Neuronal stem cell (in vitro differentiated cells): ENCODE measurements around the gene DIDO1.

Source experiments
- DNase-seq: peaks from one replicate; pipeline ENCODE4 v3.0.0-alpha.2; 2013; ENCODE audit warnings: low spot score
- H2AFZ ChIP-seq: one replicate; pipeline ENCODE4 v1.6.1; 2013; ENCODE audit warnings: mild to moderate bottlenecking, low read length, inconsistent platforms
- H2AK5ac ChIP-seq: 2 replicates; pipeline ENCODE4 v1.6.1; 2013; ENCODE audit warnings: low read depth, mild to moderate bottlenecking, inconsistent platforms, low read length, moderate library complexity, mixed read lengths
- H2BK120ac ChIP-seq: 2 replicates; pipeline ENCODE4 v1.6.1; 2013; ENCODE audit warnings: low read depth, mild to moderate bottlenecking, inconsistent platforms, low read length, moderate library complexity, mixed read lengths
- H2BK12ac ChIP-seq: one replicate; pipeline ENCODE4 v1.6.1; 2013; ENCODE audit warnings: low read length, inconsistent platforms
- H2BK15ac ChIP-seq: 2 replicates; pipeline ENCODE4 v1.6.1; 2013; ENCODE audit warnings: mild to moderate bottlenecking, low read length, inconsistent platforms, mixed read lengths
- H2BK5ac ChIP-seq: one replicate; pipeline ENCODE4 v1.6.1; 2013; ENCODE audit warnings: inconsistent platforms, mild to moderate bottlenecking, low read length, moderate library complexity
- H3K14ac ChIP-seq: one replicate; pipeline ENCODE4 v1.6.1; 2013; ENCODE audit warnings: low read length, inconsistent platforms
- H3K18ac ChIP-seq: 2 replicates; pipeline ENCODE4 v1.6.1; 2013; ENCODE audit warnings: low read length, inconsistent platforms
- H3K23ac ChIP-seq: 2 replicates; pipeline ENCODE4 v1.6.1; 2013; ENCODE audit warnings: low read depth, mild to moderate bottlenecking, mixed read lengths, low read length, inconsistent platforms; ENCODE audit not compliant: poor library complexity
- H3K27ac ChIP-seq: replicated peaks from 3 replicates; pipeline ENCODE4 v1.5.1; 2013; ENCODE audit warnings: low read length, inconsistent platforms
- H3K27me3 ChIP-seq, 3 experiments: 2 replicates each; pipeline ENCODE4 v1.6.1; 2013; ENCODE audit warnings: low read length in 3 of 3, mild to moderate bottlenecking in 2 of 3, inconsistent platforms in 1 of 3, low read depth in 1 of 3, mixed read lengths in 1 of 3, moderate library complexity in 1 of 3; ENCODE audit not compliant: control insufficient read depth in 3 of 3, insufficient read depth in 3 of 3
- H3K36me3 ChIP-seq, 2 donors: replicated peaks in 1 of 2; 2 replicates each; pipeline ENCODE4 v1.6.1; 2013; ENCODE audit warnings: low read length in 2 of 2; ENCODE audit not compliant: control insufficient read depth in 2 of 2, insufficient read depth in 2 of 2
- H3K4ac ChIP-seq: 2 replicates; pipeline ENCODE4 v1.6.1; 2013; ENCODE audit warnings: inconsistent platforms, mild to moderate bottlenecking, low read length, moderate library complexity
- H3K4me1 ChIP-seq, 2 donors: 1 replicate in 1 of 2; 2 replicates in 1 of 2; pipeline ENCODE4 v1.6.1; 2013; ENCODE audit warnings: low read length in 2 of 2, low read depth in 1 of 2; ENCODE audit not compliant: control insufficient read depth in 2 of 2, insufficient read depth in 1 of 2
- H3K4me2 ChIP-seq: one replicate; pipeline ENCODE4 v1.6.1; 2013; ENCODE audit warnings: mild to moderate bottlenecking, low read length, inconsistent platforms; ENCODE audit not compliant: insufficient read depth, poor library complexity, severe bottlenecking
- H3K4me3 ChIP-seq, 2 donors: 2 replicates each; pipeline ENCODE4 v1.5.1; 2013; ENCODE audit warnings: low read length in 2 of 2, mild to moderate bottlenecking in 2 of 2, inconsistent platforms in 1 of 2, moderate library complexity in 1 of 2
- H3K79me1 ChIP-seq: one replicate; pipeline ENCODE4 v1.6.1; 2013; ENCODE audit warnings: low read depth, mild to moderate bottlenecking, inconsistent platforms, low read length, moderate library complexity
- H3K9ac ChIP-seq: one replicate; pipeline ENCODE4 v1.6.1; 2013; ENCODE audit warnings: mild to moderate bottlenecking, low read depth, low read length, inconsistent platforms; ENCODE audit not compliant: poor library complexity
- H3K9me3 ChIP-seq, 2 donors: replicated peaks in 1 of 2; 2 replicates each; pipeline versions ENCODE3 to v1.6.1; 2013; ENCODE audit warnings: low read length in 2 of 2, mild to moderate bottlenecking in 2 of 2, inconsistent platforms in 1 of 2, low read depth in 1 of 2, mixed read lengths in 1 of 2, moderate library complexity in 1 of 2; ENCODE audit not compliant: control insufficient read depth in 2 of 2, insufficient read depth in 1 of 2
- H4K8ac ChIP-seq: one replicate; pipeline ENCODE4 v1.6.1; 2013; ENCODE audit warnings: low read depth, mild to moderate bottlenecking, inconsistent platforms, low read length, moderate library complexity
- H4K91ac ChIP-seq: one replicate; pipeline ENCODE4 v1.6.1; 2013; ENCODE audit warnings: low read length, low read depth, mild to moderate bottlenecking, inconsistent platforms; ENCODE audit not compliant: poor library complexity
- WGBS, 2 donors: extraction: QIAGEN DNeasy Blood & Tissue Kit; methylation state at CpG; one replicate each; pipeline ENCODE4 v1.1.7; 2013; ENCODE audit warnings: missing lambda C conversion rate in 2 of 2, mixed read lengths in 1 of 2; ENCODE audit not compliant: insufficient read length in 2 of 2, insufficient replicate concordance in 1 of 2; ENCODE audit errors: extremely low coverage in 2 of 2; 5-methylcytosine and 5-hydroxymethylcytosine counted together

Gene DIDO1

DNA sequence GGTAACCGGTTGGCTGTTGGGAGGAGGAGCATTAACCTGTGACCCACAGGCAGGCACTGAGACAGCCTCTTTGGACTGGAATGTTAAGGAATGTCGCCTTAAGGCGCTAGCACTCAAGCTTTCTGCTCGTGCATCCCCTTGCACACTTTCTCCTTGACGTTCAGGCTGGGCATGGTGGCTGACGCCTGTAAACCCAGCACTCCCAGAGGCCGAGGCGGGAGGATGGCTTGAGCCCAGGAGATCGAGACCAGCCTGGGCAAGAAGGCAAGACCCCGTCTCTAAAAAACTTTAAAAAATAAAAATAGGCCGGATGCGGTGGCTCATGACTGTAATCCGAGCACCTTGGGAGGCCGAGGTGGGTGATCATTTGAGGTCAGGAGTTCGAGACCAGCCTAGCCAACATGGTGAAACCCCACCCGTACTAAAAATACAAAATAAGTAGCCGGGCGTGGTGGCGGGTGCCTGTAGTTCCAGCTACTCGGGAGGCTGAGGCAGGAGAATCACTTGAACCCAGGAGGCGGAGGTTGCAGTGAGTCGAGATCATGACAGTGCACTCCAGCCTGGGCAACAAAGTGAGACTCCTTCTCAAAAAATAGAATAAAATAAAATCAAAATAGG is 9.8 kb upstream of the DIDO1 start:
- Histone ChIP-seq H2AFZ (no peak overlapping the region), H2BK12ac (no peak overlapping the region), H3K4me2 (no peak overlapping the region), H3K36me3 (peaks cover 22 to 59% of the 10 kb centered on the region in 2 donors), H3K79me1 (peaks cover 8% of the 10 kb centered on the region), H3K18ac (no peak overlapping the region), H3K9me3 (no peaks in the 10 kb centered on the region), H2AK5ac (no peak overlapping the region), H3K23ac (no peak overlapping the region), H2BK5ac (no peak overlapping the region), H2BK15ac (no peak overlapping the region), H2BK120ac (no peak overlapping the region), H3K4me1 (peaks cover 3 to 8% of the 10 kb centered on the region in 2 donors), H3K9ac (no peak overlapping the region), H4K8ac (no peak overlapping the region), H3K4ac (no peak overlapping the region), H3K27ac (peak overlapping the region; percentile 25), H3K14ac (no peak overlapping the region), H4K91ac (no peak overlapping the region), H3K4me3 (peak overlapping the region in 1 of 2 donors; percentile 92), H3K27me3 (no peaks in the 10 kb centered on the region)
- no CpG with 5 or more reads among the region's 22 CpGs for WGBS, 2 donors
- no peak for DNase-seq

DNA sequence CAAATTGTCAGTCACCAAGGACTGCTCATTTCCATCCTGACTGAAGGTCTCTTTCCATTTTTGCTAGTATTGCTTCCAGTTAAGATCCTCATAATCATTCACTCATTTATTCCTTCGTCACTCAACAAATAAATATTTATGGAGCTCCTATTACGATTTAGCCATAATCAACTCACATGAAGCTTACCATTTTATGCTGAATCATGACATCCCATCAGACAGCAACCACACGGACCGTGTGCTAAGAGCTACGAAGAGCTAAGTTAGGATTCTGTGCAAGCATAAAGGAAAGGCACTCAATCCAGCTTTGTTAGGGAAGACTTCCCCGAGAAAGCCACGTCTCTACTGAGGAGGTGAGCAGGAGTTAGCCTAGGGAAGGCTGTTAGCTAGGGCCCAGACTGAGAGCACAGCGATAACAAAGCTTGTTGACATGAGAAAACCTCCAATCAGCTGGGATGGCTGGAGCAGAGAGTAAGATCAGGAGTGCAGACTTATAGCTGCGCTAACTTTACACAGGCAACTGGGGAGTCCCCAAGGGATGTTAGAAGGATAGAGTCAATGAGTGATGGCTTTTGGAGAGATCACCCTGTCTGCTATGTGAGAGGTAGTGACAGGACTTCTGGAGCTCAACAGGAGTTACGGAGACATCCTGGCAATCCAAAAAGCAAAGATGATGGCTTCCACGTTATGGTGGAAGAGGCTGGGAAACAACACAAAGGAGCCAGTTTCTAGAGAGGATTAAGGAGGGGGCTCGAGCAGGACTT is 9.1 kb upstream of the DIDO1 start:
- H3K9me3 ChIP-seq, result no peaks in the 10 kb centered on the region
- no peak overlapping the region for H4K91ac ChIP-seq
- H2BK12ac ChIP-seq, result no peak overlapping the region
- H4K8ac ChIP-seq, result no peak overlapping the region
- H3K23ac ChIP-seq, result no peak overlapping the region
- no peak overlapping the region for H3K4ac ChIP-seq
- no peak overlapping the region for H2BK5ac ChIP-seq
- H3K27ac ChIP-seq, result peak overlapping the region; percentile 25
- H3K4me3 ChIP-seq, result no peak overlapping the region
- H3K79me1 ChIP-seq, result peaks cover 8% of the 10 kb centered on the region
- H2AK5ac ChIP-seq, result no peak overlapping the region
- no peak overlapping the region for H3K9ac ChIP-seq
- H3K4me2 ChIP-seq, result no peak overlapping the region
- H2BK15ac ChIP-seq, result no peak overlapping the region
- WGBS, 2 donors, result 100% methylated on average over 2 of the region's 12 CpGs; no CpG with 5 or more reads in 1 of the 2 donors
- no peak overlapping the region for H2BK120ac ChIP-seq
- H3K4me1 ChIP-seq, result peaks cover 3 to 8% of the 10 kb centered on the region in 2 donors
- H3K27me3 ChIP-seq, result no peaks in the 10 kb centered on the region
- H3K14ac ChIP-seq, result no peak overlapping the region
- H3K18ac ChIP-seq, result no peak overlapping the region
- peaks cover 22 to 58% of the 10 kb centered on the region in 2 donors for H3K36me3 ChIP-seq
- H2AFZ ChIP-seq, result no peak overlapping the region
- DNase-seq, result no peak

DNA sequence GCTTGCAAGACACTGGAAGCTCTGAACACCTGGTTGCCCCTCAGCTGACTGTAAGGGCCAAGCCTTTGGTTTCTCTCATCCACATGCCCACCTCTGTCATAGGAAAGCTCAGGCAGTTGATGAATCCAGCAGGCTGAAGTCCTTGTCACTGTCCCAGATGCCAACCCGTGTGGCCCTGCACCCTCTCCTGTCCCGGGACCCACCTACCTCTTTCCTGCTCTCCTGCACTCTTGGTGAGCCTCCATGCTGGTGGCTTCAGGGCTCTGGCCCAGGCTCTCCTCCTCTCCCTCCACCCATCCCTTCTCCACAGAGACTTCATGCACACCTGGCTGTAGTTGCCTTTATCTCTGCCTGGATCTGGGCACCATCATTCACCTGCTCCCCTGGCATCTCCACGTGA is 7.7 kb upstream of the DIDO1 start:
- no peak overlapping the region for H2BK5ac ChIP-seq
- DNase-seq, result no peak
- H2BK120ac ChIP-seq, result no peak overlapping the region
- no peak overlapping the region for H3K4me3 ChIP-seq
- no peak overlapping the region for H3K4ac ChIP-seq
- H2BK15ac ChIP-seq, result no peak overlapping the region
- peaks cover 10% of the 10 kb centered on the region for H3K79me1 ChIP-seq
- H4K91ac ChIP-seq, result no peak overlapping the region
- H3K27me3 ChIP-seq, result no peaks in the 10 kb centered on the region
- no peak overlapping the region for H2AK5ac ChIP-seq
- peaks cover 0 to 9% of the 10 kb centered on the region in 2 donors for H3K4me1 ChIP-seq
- H3K36me3 ChIP-seq, result peaks cover 22 to 51% of the 10 kb centered on the region in 2 donors
- no CpG with 5 or more reads among the region's 3 CpGs for WGBS, 2 donors
- H4K8ac ChIP-seq, result no peak overlapping the region
- H3K9ac ChIP-seq, result no peak overlapping the region
- no peak overlapping the region for H3K18ac ChIP-seq
- no peak overlapping the region for H3K27ac ChIP-seq
- H3K23ac ChIP-seq, result no peak overlapping the region
- no peak overlapping the region for H3K4me2 ChIP-seq
- H3K14ac ChIP-seq, result no peak overlapping the region
- no peak overlapping the region for H2BK12ac ChIP-seq
- H2AFZ ChIP-seq, result no peak overlapping the region
- H3K9me3 ChIP-seq, result no peaks in the 10 kb centered on the region

DNA sequence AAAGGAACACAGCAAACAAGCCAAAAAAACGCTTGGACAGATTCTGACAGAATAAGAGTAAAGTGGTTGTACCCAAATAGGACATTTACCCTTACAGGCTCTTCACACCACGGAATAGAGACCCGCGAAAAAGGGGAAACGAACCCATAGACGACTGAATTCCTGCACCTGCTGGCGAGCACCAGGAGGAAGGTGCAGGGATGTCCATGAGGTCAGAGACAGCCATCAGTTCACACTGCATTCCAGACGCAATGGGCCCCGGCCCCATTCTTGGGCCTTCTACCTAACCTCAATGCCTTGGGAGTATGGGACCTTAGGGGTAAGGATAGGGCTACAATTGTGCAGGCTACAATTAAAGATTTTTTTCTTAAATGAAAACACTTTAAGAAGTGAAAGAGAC is 5.2 kb upstream of the DIDO1 start:
- no CpG with 5 or more reads among the region's 9 CpGs for WGBS, 2 donors

More for the DNA sequence above, 5.2 kb upstream of the DIDO1 start:
- Histone ChIP-seq H3K4me2 (no peak overlapping the region), H4K8ac (no peak overlapping the region), H2BK15ac (no peak overlapping the region), H4K91ac (no peak overlapping the region), H3K4ac (no peak overlapping the region), H2AK5ac (no peak overlapping the region), H3K79me1 (peaks cover 6% of the 10 kb centered on the region), H2BK120ac (no peak overlapping the region), H3K9me3 (no peaks in the 10 kb centered on the region), H3K23ac (no peak overlapping the region), H3K4me3 (no peak overlapping the region), H2AFZ (no peak overlapping the region), H3K36me3 (peaks cover 22 to 62% of the 10 kb centered on the region in 2 donors), H2BK5ac (no peak overlapping the region), H2BK12ac (no peak overlapping the region), H3K27me3 (no peaks in the 10 kb centered on the region), H3K18ac (no peak overlapping the region), H3K4me1 (peaks cover 6 to 13% of the 10 kb centered on the region in 2 donors), H3K14ac (no peak overlapping the region), H3K27ac (no peak overlapping the region), H3K9ac (no peak overlapping the region)
- no peak for DNase-seq
